HL-60/S4 treated with retinoic acid at 250 ng/mL for 4 days and 3 days (cell line): ENCODE data around the gene MIPOL1.
"Not testable (repeated sequence)": the region's sequence is repeated elsewhere in the genome, so short reads cannot be mapped to it uniquely, and the experiment has no call there.

ENCODE experiments used
- in situ Hi-C: fragments of 300-500 bp; cut with MboI; formaldehyde crosslinking; loops from 2 replicates; pipeline ENCODE4 v1.7.0; 2022; ENCODE audit warnings: low sequenced_read_pairs

MIPOL1 gene

GRCh38 chr14:37186865-37187264 lies 10.9 kb upstream of the MIPOL1 start:
- in situ Hi-C loops = no loop called here

DNA sequence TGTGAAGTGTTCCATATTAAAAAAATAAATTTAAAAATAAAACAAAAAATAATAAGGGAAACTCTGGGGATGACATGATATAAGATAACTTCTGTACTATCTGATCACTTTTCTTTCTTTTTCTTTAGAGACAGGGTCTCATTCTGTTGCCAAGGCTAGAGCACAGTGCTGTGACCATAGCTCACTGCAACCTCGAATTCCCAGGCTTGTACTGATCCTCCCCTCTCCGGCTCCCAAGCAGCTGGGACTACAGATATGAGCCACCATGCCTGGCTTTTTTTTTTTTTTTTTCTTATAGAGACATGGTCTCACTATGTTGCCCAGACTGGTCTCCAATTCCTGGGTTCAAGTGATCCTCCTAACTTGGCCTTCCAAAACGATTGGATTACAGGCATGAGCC lies 10.4 kb upstream of the MIPOL1 start:
- in situ Hi-C loops = no loop called here

DNA sequence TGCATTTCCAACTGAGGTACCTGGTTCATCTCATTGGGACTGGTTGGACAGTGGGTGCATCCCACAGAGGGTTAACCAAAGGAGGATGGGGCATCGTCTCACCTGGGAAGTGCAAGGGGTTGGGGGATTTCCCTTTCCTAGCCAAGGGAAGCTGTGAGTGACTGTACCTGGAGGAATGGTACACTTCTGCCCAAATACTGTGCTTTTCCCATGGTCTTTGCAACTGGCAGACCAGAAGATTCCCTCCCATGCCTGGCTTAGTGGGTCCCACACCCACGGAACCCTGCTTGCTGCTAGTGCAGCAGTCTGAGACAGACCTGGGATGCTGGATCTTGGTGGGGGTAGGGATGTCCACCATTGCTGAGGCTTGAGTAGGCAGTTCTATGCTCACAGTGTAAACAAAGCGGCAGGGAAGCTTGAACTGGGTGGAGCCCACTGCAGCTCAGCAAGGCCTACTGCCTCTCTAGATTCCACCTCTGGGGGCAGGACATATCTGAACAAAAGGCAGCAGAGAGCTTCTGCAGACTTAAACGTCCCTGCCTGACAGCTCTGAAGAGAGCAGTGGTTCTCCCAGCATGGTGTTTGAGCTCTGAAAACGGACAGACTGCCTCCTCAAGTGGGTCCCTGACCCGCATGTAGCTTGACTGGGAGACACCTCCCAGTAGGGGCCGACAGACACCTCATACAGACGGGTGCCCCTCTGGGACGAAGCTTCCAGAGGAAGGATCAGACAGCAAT lies 9.7 kb upstream of the MIPOL1 start:
- in situ Hi-C loops = not testable (repeated sequence)

- in situ Hi-C loops = not testable (repeated sequence)
Measured at GRCh38 chr14:37189733-37190132, 8.0 kb upstream of the MIPOL1 start.

GRCh38 chr14:37194698-37195097 lies 3.0 kb upstream of the MIPOL1 start:
- in situ Hi-C loops = no loop called here

DNA sequence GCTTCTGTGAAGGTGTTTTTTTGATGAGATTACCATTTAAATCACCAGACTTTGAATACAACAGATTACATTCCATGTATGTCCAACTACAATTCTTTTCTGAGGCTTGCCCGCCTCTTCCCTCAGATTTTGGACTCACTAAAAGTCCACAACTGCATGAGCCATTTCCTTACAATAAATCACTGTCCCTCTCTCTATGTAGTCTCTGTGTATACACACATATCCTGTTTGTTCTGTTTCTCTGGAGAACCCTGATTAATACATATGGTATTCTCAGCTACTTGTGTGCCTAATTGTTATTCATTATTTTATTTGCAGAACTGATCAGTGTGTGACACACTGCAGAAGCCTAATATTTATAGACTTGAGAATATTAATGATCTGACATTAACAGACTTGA lies 2.4 kb upstream of the MIPOL1 start:
- in situ Hi-C loops = no loop called here

DNA sequence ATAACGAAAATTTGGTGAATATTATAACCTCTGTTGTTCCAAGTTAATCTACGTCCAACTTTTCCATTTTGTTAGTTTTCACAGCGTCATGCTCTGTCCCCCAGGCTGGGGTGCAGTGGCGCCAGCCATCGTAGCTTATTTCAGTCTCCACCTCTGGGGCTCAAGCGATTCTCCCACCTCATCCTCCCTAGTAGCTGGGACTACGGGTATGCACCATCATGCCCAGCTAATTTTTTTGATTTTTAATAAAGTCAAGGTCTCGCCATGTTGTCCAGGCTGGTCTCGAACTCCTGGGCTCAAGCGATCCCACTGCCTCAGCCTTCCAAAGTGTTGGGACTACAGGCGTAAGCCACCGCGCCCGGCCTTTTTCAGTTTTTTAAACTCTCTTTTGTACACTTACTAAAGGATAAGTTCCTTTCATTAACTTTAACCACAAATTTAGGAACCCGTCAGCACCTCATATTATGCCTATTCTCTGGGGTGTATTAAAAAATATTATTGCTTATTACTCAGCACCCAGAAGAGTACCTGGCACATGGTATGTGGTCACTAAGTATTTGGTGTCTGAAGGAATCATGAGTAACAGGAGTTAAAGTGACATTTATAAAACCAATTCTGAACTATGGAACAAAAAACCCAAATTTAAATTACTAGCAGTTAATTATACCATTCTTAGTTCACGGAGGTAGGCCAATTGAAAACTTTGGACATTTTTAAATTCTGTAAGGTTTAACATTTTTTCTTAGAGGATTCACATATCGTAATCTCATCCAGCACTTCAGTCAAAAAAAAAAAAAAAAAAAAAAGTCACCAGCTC lies 925 bp upstream of the MIPOL1 start:
- in situ Hi-C loops = no loop called here

DNA sequence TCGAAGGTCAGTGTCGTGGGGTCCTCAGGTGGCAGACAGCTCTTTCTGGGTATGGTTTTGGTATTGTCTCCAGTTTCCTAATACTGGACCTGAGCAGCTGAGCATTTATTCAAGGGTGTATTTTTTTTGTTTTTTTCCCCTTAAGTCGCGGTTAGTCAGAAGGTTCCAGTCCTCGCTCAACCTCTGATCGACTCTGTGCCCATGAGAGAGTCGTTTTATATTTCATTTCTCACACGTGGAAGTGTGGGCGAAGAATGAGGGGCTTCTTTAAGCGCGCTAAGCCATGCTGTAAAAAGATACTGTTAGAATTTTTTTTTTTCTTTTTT lies 499 bp downstream of the MIPOL1 start:
- in situ Hi-C loops = no loop called here

GRCh38 chr14:37198907-37199306 lies 1.2 kb downstream of the MIPOL1 start:
- in situ Hi-C loops = no loop called here

DNA sequence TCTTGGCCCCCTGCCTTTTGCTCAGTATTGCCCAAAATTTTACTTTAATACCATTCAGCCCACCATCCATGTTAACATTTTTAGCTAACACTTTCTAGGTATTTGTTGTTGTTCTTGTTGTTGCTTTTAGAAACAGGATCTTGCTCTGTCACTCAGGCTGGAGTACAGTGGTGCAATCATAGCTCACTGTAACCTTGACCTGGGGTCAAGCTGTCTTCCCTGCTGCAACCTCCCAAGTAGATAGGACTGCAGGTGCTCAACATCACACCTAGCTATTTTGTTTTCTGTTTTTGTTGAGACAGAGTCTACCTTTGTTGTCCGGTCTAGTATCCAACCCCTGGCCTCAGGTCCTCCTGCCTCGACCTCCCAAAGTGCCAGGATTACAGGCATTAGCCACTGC lies 4.0 kb downstream of the MIPOL1 start:
- in situ Hi-C loops = no loop called here

DNA sequence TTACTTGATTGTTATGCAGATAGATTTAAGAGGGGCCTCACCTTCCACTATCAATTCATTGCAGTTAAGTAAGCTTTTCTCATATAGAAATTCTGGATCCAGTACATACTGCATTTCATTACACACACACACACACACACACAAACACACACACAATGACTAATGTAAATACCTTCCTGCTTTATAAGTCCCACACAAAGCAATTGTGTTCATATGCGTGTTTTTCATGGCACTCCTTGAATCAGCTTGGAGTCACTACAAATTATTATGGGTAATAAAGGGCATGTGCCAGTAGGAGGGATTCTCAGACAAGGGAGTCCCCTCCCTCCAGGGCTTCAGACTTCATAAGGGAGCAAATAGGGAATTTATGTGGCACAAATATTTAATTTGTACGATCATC lies 4.5 kb downstream of the MIPOL1 start:
- in situ Hi-C loops = no loop called here

DNA sequence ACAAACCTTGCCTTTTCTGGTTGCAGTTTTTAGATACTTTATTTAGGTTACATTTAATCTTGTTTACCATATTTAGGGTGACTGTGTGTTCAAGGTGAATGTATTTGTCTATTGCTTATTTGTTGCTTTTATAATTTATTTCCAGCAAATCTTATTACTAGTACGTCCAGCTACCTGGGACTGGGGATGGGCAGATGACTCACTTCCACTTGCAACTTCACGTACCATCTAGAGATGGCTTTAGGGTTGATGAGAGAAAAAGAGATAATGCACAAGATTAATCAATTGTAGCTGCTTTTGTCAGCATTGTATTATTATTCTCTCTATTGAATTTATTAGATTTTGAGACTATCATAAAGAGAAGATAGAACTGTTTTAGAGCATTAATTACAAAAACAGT lies 5.1 kb downstream of the MIPOL1 start:
- in situ Hi-C loops = no loop called here

DNA sequence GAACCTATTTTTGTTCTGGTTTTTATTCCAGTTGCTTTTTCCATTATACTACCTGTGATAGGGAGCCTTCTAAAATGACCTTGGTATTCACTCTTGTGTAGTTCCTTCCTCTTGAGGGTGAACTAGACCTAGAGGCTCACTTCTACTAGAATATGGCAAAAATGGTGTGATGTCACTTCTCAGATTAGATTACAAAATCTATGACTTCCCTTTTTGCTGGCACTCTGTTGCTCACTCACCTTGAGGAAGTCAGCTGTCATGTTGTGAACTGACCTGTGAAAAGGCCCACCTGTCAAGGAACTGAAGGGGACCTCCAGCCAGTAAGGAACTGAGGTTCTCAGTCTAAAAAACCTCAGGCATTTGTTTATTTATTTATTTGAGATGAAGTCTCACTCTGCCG lies 5.7 kb downstream of the MIPOL1 start:
- in situ Hi-C loops = no loop called here

DNA sequence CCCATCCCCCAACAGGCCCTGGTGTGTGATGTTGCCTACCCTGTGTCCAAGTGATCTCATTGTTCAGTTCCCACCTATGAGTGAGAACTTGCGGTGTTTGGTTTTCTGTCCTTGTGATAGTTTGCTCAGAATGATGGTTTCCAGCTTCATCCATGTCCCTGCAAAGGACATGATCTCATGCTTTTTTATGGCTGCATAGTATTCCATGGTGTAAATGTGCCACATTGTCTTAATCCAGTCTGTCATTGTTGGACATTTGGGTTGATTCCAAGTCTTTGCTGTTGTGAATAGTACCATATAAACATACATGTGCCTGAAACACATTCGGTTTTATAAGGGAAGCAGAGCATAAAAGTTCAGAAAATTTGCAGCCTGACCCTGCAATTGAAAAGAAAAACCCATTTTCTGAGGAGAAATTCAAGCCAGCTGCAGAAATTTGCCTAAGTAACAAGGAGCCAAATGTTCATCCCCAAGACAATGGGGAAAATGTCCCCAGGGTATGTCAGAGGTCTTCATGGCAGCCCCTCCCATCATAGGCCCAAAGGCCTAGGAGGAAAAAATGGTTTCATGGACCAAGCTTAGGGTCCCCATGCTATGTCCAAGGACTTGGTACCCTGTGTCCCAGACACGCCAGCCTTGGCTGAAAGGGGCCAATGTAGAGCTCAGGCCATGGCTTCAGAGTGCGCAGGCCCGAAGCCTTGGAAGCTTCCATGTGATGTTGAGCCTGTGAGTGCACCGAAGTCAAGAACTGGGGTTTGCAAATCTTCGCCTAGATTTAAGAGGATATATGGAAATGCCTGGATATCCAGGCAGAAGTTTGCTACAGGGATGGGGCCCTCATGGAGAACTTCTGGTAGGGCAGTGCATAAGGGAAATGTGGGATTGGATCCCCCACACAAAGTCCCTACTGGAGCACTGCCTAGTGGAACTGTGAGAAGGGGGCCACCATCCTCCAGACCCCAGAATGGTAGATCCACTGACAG lies 8.2 kb downstream of the MIPOL1 start:
- in situ Hi-C loops = not testable (repeated sequence)

DNA sequence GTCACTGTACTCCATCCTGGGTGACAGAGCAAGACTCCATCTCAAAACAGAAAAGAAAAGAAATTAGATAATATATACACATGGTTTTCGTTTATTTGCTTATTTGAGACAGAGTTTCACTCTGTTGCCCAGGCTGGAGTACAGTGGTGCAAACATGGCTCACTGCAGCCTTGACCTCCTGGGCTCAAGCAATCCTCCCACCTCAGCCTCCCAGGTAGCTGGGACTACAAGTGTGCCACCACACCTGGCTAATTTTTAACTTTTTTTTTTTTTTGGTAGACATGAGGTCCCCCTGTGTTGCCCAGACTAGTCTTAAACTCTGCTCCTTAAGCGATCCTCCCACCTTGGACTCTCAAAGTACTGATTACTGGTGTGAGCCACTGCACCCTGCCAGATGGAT lies 11.9 kb downstream of the MIPOL1 start:
- in situ Hi-C loops = not testable (repeated sequence)

GRCh38 chr14:37210448-37210847 lies 12.7 kb downstream of the MIPOL1 start:
- in situ Hi-C loops = no loop called here

DNA sequence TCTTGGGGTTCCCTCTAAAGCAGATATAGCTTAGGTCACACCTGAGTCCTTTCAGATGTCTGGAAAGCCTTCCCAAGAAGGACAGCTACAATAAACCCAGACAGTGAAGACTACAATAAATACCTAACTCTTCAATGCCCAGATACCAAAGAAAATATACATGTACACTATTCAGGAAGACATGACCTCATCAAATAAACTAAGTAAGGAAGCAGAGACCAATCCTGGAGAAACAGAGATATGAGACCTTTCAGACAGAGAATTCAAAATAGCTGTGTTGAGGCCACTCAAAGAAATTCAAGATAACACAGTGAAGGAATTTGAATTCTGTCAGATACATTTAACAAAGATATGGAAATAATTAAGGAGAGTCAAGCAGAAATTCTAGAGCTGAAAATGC lies 15.3 kb downstream of the MIPOL1 start:
- in situ Hi-C loops = no loop called here

- in situ Hi-C loops = no loop called here
Measured at GRCh38 chr14:37215345-37215744, 17.6 kb downstream of the MIPOL1 start.

GRCh38 chr14:37221073-37221472 lies 23.3 kb downstream of the MIPOL1 start:
- in situ Hi-C loops = no loop called here

- in situ Hi-C loops = no loop called here
Measured at GRCh38 chr14:37223947-37224474, 26.3 kb downstream of the MIPOL1 start.

DNA sequence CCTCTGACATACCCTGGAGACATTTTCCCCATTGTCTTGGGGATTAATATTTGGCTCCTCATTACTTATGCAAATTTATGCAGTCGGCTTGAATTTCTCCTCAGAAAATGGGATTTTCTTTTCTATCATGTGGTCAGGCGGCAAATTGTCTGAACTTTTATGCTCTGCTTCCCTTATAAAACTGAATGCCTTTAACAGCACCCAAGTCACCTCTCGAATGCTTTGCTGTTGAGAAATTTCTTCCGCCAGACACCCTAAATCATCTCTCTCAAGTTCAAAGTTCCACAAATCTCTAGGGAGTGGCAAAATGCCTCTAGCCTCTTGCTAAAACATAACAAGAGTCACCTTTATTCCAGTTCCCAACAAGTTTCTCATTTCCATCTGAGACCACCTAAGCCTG lies 27.9 kb downstream of the MIPOL1 start:
- in situ Hi-C loops = not testable (repeated sequence)
